HuH-7.5 (cell line): ENCODE results near the gene CHST15.

Experiments
- DNase-seq: peaks from one replicate; pipeline ENCODE4 v3.0.0; 2011; ENCODE audit warnings: low spot score

The CHST15 gene

DNA sequence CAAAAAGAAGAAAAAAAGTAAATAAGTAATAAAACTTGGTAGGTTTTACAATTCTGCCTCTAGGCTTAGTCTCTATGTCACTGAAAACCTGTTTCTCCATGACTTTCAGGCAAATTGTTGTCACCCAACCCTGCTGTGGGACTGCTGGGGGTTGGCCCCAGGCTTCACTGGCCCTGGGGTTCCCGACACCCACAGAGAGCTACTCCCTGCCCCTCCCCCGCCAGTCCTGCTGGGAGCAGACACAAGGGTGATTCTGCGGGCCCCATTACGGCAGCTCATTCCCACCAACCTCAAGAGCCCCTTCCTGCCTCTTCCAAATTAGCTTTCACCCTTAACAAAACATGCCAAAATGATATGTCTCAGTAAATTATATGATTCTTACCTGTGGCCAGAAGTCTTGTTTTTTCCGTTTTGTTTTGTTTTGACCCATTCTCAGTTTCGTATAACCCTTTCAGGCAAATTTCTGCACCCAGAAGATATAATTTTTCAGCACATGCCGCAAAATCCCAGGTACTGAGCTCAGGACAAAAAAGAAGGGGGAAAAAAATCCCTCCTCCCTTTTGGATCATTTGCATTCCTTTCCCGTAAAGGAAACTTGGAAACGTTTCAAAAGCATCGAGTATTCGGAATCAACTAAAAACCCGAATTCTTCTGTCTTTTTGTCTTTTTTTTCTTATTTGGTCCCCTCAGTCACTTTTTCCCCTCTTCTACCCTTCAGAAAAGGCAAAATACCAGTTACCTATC lies 27.8 kb downstream of the CHST15 start:
- DNase-seq: no peak

DNA sequence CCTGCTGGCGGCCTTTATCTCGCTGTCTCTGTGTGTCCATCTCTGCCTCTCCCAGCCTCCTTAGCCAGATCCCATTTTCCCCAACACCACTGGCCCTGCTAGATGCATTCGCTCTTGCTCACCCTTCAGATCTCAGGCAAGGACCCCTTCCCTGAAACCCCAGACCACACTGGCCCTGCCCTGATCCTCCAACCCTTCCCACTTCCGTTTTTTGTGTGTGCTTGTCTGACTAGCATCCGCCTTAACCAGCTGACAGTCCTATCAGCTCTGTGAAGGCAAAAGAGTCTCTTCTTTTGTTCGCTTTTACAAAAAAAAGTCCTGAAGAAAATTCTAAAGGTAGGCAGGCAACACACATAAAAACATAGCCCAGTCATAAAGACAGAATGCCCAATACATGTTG lies 28.7 kb downstream of the CHST15 start:
- DNase-seq: no peak

- peak; percentile 36 for DNase-seq
Measured at GRCh38 chr10:124063750-124064603, 29.4 kb downstream of the CHST15 start.

GRCh38 chr10:124062390-124062789 lies 31.0 kb downstream of the CHST15 start:
- peak; percentile 20 for DNase-seq

DNA sequence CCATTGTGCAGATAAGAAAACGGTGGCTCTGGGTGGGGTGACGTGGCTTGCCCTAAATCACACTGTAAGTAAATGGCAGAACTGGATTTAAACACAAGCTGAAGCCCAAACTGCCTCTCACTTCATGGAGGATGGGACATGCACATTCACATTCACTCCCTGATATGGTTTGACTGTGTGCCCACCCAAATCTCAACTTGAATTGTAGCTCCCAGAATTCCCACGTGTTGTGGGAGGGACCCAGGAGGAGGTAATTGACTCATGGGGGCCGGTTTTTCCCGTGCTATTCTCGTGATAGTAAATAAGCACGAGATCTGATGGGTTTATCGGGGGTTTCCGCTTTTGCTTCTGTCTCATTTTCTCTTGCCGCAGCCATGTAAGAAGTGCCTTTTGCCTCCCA lies 32.4 kb downstream of the CHST15 start:
- DNase-seq: no peak

- no peak for DNase-seq
Measured at GRCh38 chr10:124060148-124060720, 33.2 kb downstream of the CHST15 start.

- DNase-seq: no peak
Measured at GRCh38 chr10:124059551-124059950, 33.8 kb downstream of the CHST15 start.

GRCh38 chr10:124058346-124059003 lies 34.9 kb downstream of the CHST15 start:
- no peak for DNase-seq

- DNase-seq: no peak
Measured at GRCh38 chr10:124057601-124058000, 35.8 kb downstream of the CHST15 start.

DNA sequence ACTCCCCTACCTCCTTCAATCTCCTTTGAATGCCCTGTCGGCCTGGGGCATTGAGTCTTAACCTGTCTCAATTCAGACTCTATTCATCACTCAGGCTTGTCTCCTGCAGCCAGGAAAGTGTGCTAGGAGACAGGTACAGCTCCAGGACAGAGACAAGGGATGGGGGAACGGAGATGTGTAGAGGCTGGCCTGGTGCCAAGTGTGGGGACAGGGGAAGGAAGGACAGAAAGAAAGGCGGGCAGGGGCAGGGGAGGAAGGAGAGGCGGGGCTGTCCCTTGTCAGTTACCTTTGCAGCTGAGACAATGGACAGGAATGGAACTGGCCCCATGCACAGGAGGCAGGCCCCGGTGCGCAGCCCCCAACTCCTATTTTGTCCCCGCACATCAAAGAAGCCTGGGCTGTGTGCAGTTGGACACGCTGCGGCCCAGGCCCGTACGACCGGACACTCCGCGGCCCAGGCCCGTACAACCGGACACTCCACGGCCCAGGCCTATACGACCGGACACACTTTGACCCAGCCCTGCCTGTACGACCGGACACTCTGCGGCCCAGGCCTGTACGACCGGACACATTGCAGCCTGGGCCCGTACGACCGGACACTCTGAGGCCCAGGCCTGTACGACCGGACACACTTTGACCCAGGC lies 36.9 kb downstream of the CHST15 start:
- no peak for DNase-seq

DNA sequence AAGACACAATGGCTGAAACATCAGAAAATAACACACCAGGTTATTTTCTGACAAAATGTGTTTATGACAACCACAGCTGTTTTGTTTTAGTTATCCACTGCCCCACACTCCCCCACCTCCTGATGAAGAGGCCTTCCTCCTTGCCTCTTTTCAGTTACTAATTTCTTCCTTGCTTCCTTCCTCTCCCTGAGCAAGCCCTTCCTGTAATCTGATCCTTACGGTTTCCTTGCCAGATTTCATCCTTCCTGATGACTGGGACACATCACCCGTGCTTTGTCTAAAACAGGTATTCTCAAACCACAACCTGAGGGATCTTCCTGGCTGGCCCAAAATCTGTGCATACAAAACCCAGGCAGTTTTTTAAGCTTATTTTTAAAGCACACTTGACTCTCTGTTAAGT lies 39.4 kb downstream of the CHST15 start:
- no peak for DNase-seq

DNA sequence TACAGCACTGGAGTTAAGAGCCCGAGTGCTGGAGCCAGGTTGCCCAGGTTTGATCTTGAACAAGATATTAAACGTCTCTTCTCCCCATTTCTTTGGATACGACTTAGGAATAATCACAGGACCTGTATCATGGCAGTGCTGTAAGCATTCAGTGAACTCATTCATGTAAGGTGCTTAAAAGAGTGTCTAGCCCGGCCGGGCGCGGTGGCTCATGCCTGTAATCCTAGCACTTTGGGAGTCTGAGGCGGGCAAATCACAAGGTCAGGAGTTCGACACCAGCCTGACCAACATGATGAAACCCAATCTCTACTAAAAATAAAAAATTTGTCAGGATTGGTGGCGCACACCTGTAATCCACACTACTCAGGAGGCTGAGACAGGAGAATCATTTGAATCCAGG lies 40.8 kb downstream of the CHST15 start:
- no peak for DNase-seq

- no peak for DNase-seq
Measured at GRCh38 chr10:124050021-124051015, 43.1 kb downstream of the CHST15 start.

GRCh38 chr10:124049484-124049883 lies 43.9 kb downstream of the CHST15 start:
- no peak for DNase-seq

DNA sequence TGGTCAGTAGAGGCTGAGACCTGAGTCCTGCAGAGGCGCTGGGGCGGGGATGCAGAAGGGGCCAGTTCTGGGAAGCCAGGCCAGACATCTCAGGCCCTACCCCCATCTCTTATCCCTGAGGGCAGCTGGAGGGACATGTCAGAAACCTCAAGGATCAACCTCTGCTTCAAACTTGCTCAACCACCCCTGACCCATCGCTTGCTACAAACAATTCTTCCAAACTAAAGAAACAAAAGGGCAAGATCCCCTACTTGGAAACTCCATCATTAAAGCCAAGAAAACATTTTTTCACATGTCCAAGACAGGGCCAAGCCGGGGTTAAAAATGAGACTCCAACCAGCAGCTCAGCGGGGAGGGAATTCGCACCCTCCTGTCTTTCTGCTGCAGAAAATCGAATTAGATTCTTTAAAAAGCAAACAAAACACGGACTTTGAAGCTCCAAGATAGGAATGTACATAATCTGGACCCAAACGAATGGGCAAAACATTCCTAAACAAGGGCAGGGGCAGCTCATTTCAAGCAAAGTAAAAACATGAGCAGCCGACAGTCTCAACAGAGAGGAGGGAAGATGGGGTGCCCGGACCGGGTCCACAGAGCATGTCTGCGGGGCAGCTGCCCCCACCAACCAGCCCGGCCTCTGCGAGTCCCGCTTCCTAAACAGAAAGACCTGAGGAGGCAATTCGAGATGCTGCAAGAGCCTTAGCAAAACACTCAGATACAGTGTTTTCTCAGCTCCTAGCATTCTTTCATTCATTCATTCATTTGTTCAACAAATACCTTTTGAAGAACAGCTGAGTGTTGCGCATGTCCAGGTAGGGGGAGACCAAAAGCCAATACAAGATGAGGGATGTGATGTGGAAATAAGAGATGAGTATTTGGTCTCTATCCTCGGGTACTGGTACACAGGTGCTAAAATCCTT lies 44.8 kb downstream of the CHST15 start:
- peak; percentile 68 for DNase-seq

- DNase-seq: no peak
Measured at GRCh38 chr10:124047427-124048152, 45.8 kb downstream of the CHST15 start.

DNA sequence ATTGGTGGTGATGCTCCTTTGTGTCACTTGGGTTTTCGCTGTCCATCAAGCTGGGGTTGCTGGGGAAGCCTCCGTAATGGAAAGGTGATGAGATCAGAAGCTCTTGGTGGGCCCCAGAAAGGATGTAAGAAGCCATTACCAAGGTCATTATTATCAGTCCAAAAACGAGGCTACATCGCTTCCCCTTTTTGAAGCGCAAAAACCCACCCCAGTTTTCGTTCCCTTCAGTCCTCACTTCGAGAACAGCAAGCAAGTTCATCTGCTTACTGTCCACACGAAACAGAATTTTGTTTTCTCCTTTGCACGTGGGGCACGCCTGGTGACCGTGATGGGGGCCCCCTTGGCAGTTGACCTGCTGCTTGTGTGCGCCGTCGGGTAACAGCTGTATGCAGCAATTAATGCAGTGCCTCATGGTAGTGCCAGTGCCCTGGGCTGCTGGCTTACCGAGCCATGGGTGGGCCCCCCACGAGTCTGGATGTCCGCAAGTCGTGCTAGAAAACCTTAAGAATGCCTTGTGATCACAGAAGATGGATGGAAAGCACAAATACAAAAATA lies 47.5 kb downstream of the CHST15 start:
- DNase-seq: no peak

- DNase-seq: no peak
Measured at GRCh38 chr10:124045276-124045675, 48.1 kb downstream of the CHST15 start.
